Heart left ventricle (tissue), 16 donors: ENCODE measurements around the gene R3HDML. TPM values are rescaled to one million over a fixed set of nuclear protein-coding genes. Genes with fewer than 3 reads are reported as not detected.
"Not testable (repeated sequence)": the region's sequence is repeated elsewhere in the genome, so short reads cannot be mapped to it uniquely, and the experiment has no call there.

Source experiments
- ATAC-seq, 4 donors: fragments of 200-7000 bp; cut with Tn5 transposase; one replicate each; pipeline ENCODE4 v1.9.1; 2020 to 2022; ENCODE audit warnings: moderate library complexity in 4 of 4, mild to moderate bottlenecking in 3 of 4, moderate number of reproducible peaks in 1 of 4
- DNase-seq, 5 donors: peaks; one replicate each; pipeline ENCODE4 v3.0.0-alpha.2; 2020
- H3K27ac ChIP-seq, 12 donors: fragments of 200-600 bp; sonication (generic) in 4 of 12; one replicate each; pipeline versions ENCODE4 v1.5.0 to v1.8.0; 2016 to 2022; ENCODE audit warnings: mild to moderate bottlenecking in 2 of 12
- H3K27me3 ChIP-seq, 9 donors: fragments of 200-600 bp; sonication (generic) in 2 of 9; one replicate each; pipeline versions ENCODE4 v1.5.1 to v1.8.0; 2016 to 2022; ENCODE audit warnings: mild to moderate bottlenecking in 3 of 9
- H3K36me3 ChIP-seq, 9 donors: fragments of 200-600 bp; sonication (generic) in 2 of 9; one replicate each; pipeline versions ENCODE4 v1.5.0 to v1.8.0; 2018 to 2022; ENCODE audit warnings: mild to moderate bottlenecking in 2 of 9
- H3K4me1 ChIP-seq, 12 donors: fragments of 200-600 bp; sonication (generic) in 4 of 12; one replicate each; pipeline versions ENCODE4 v1.5.0 to v1.8.0; 2016 to 2022; ENCODE audit warnings: mild to moderate bottlenecking in 3 of 12
- H3K4me3 ChIP-seq, 12 donors: fragments of 200-600 bp; sonication (generic) in 4 of 12; one replicate each; pipeline versions ENCODE4 v1.5.0 to v1.8.0; 2017 to 2022; ENCODE audit warnings: mild to moderate bottlenecking in 9 of 12, moderate library complexity in 4 of 12
- H3K9me3 ChIP-seq, 12 donors: fragments of 200-600 bp; sonication (generic) in 4 of 12; one replicate each; pipeline versions ENCODE4 v1.5.0 to v1.8.0; 2016 to 2022; ENCODE audit warnings: mild to moderate bottlenecking in 1 of 12
- CTCF ChIP-seq, 12 donors: fragments of 200-600 bp; sonication (generic) in 4 of 12; IDR thresholded peaks; one replicate each; pipeline versions ENCODE4 v1.5.0 to v1.8.0; 2018 to 2022; ENCODE audit warnings: antibody characterized with exemption in 12 of 12, mild to moderate bottlenecking in 5 of 12
- POLR2A ChIP-seq, 2 donors: fragments of 450-650 bp; IDR thresholded peaks; one replicate each; pipeline ENCODE4 v1.6.1; 2017; ENCODE audit warnings: antibody characterized with exemption in 2 of 2, mild to moderate bottlenecking in 2 of 2, moderate library complexity in 2 of 2
- WGBS, 4 donors: extraction: QIAGEN DNeasy Blood & Tissue Kit in 2 of 4; methylation state at CpG; one replicate each; pipeline versions ENCODE4 v1.1.5 to v1.1.7; 2013 to 2018; 5-methylcytosine and 5-hydroxymethylcytosine counted together
- intact Hi-C, 10 donors: fragments of 100-400 bp; cut with DNase I; formaldehyde crosslinking; loops; one replicate each; pipeline versions ENCODE4 v1.11.1 to v1.14.2; 2022
- polyA plus RNA-seq, 2 donors: library from polyadenylated mRNA; stranded (reverse); fragments of 200-250 nt; gene quantifications; one replicate each; pipeline ENCODE4 v1.2.3, GENCODE V29; 2013
- total RNA-seq, 9 donors: library from RNA; depleted of rRNA in 2 of 9; stranded (reverse); fragments of >200 nt in 2 of 9; fragmentation: NEBNext Ultra II Directional in 3 of 9; extraction: Animal tissue kit (Norgen Biotek cat#: 25700) in 3 of 9; gene quantifications; one replicate each; pipeline versions ENCODE4 v1.1.0 to v1.2.4, GENCODE V29; 2016 to 2023
- donor health status: ischemic (EF 13 %, LVEDD 7.1; RV severe dilation, severe dysfunction).
- donor health status: healthy with polysubstance abuse.
- donor health status: DM: no; HTN: yes; CAD: no.
- donor health status: DM: no; HTN: no; CAD: no.
- donor health status: ischemic (EF 25% LVEDD 6.9; RV normal size, moderate dysfunction).
- donor health status: ischemic (EF 25% LVEDD 5.7; RV mildly dilated, moderate dysfunction).
- donor health status: healthy.
- donor health status: DM: yes; HTN: yes; CAD: no.
- donor health status: ischemic (EF 35%, LVEDD 5.7; RV mildly dilated, moderate dysfunction).
- donor health status: nonischemic (EF 11% LVEDD 7.7; RV severe dilation, severe dysfunction).
- donor health status: DM: yes; HTN: yes; CAD: no.
- donor health status: PGD.
- donor health status: ischemic (EF 29% LVEDD 5.4; RV normal size, mild dysfunction).
- donor health status: nonischemic (EF 23%, LVEDD 6.1; RV moderate dilation, normal function).

The R3HDML gene
- total and polyA plus RNA-seq, 11 donors: not detected

GRCh38 chr20:44319839-44320422 is 16.9 kb upstream of the R3HDML start:
- Histone ChIP-seq H3K9me3 (peaks cover 0 to 3% (median 0%) of the 10 kb centered on the region in 12 donors), H3K4me1 (no peaks in the 10 kb centered on the region), H3K27ac (no peak overlapping the region), H3K4me3 (no peak overlapping the region), H3K36me3 (no peaks in the 10 kb centered on the region), H3K27me3 (peaks cover 0 to 5% (median 0%) of the 10 kb centered on the region in 9 donors)
- 94 to 98% (median 95%) methylated on average over 2 of the region's 2 CpGs for WGBS, 4 donors
- DNase-seq (no peak), ATAC-seq (no peak)
- intact Hi-C loops: loop anchor here in 6 of 10 donors (5.0 to 10.0 kb wide), 6 partner anchors 52 to 295 kb away; no protein-coding TSS in a partner anchor
- TF ChIP-seq CTCF (IDR thresholded peaks at IDR 0.05) (no peak), POLR2A (IDR thresholded peaks at IDR 0.05) (no peak)

GRCh38 chr20:44324343-44324742 is 12.5 kb upstream of the R3HDML start:
- H3K27me3 ChIP-seq: peaks cover 0 to 16% (median 0%) of the 10 kb centered on the region in 9 donors
- TF ChIP-seq POLR2A (IDR thresholded peaks at IDR 0.05): no peak
- TF ChIP-seq CTCF (IDR thresholded peaks at IDR 0.05): no peak
- no peak overlapping the region for H3K4me3 ChIP-seq
- DNase-seq: no peak
- WGBS, 4 donors: 0 to 23% (median 11%) methylated on average over 1 of the region's 1 CpG
- H3K4me1 ChIP-seq: peaks cover 0 to 7% (median 0%) of the 10 kb centered on the region in 12 donors
- no peaks in the 10 kb centered on the region for H3K36me3 ChIP-seq
- peak in 1 of 4 donors; percentile 48 for ATAC-seq
- intact Hi-C loops: loop anchor here in 1 of 10 donors (5.0 kb wide), 1 partner anchor 48 kb away; no protein-coding TSS in a partner anchor
- peaks cover 0 to 3% (median 0%) of the 10 kb centered on the region in 12 donors for H3K9me3 ChIP-seq
- no peak overlapping the region for H3K27ac ChIP-seq

GRCh38 chr20:44326391-44327159 is 10.3 kb upstream of the R3HDML start:
- Histone ChIP-seq H3K4me1 (peaks cover 0 to 7% (median 0%) of the 10 kb centered on the region in 12 donors), H3K27ac (no peak overlapping the region), H3K4me3 (peak overlapping the region in 11 of 12 donors; percentile 27 to 52 (median 47)), H3K9me3 (no peaks in the 10 kb centered on the region), H3K27me3 (peaks cover 0 to 16% (median 0%) of the 10 kb centered on the region in 9 donors), H3K36me3 (no peaks in the 10 kb centered on the region)
- no peak for DNase-seq
- peak in 3 of 4 donors; percentile 20 to 50 (median 44) for ATAC-seq
- intact Hi-C loops: no loop called here
- TF ChIP-seq POLR2A (IDR thresholded peaks at IDR 0.05) (no peak), CTCF (IDR thresholded peaks at IDR 0.05) (no peak)
- WGBS, 4 donors: 14 to 34% (median 20%) methylated on average over 16 to 50 of the region's 50 CpGs

GRCh38 chr20:44327748-44328147 is 9.1 kb upstream of the R3HDML start:
- H3K4me1 ChIP-seq, H3K36me3 ChIP-seq, DNase-seq, H3K27ac ChIP-seq, ATAC-seq, H3K9me3 ChIP-seq, intact Hi-C loops, H3K4me3 ChIP-seq: not testable (repeated sequence)
- WGBS, 4 donors: 89 to 91% (median 91%) methylated on average over 7 of the region's 7 CpGs
- peaks cover 0 to 16% (median 0%) of the 10 kb centered on the region in 9 donors for H3K27me3 ChIP-seq
